KG1 (cell line): Measurements from ENCODE around the gene MAML1.
"Not testable (repeated sequence)": the region's sequence is repeated elsewhere in the genome, so short reads cannot be mapped to it uniquely, and the experiment has no call there.

ENCODE experiments used
- DNase-seq: peaks from one replicate; lab custom pipeline; 2025; lab: John Stamatoyannopoulos, UW

MAML1 gene, protein sequence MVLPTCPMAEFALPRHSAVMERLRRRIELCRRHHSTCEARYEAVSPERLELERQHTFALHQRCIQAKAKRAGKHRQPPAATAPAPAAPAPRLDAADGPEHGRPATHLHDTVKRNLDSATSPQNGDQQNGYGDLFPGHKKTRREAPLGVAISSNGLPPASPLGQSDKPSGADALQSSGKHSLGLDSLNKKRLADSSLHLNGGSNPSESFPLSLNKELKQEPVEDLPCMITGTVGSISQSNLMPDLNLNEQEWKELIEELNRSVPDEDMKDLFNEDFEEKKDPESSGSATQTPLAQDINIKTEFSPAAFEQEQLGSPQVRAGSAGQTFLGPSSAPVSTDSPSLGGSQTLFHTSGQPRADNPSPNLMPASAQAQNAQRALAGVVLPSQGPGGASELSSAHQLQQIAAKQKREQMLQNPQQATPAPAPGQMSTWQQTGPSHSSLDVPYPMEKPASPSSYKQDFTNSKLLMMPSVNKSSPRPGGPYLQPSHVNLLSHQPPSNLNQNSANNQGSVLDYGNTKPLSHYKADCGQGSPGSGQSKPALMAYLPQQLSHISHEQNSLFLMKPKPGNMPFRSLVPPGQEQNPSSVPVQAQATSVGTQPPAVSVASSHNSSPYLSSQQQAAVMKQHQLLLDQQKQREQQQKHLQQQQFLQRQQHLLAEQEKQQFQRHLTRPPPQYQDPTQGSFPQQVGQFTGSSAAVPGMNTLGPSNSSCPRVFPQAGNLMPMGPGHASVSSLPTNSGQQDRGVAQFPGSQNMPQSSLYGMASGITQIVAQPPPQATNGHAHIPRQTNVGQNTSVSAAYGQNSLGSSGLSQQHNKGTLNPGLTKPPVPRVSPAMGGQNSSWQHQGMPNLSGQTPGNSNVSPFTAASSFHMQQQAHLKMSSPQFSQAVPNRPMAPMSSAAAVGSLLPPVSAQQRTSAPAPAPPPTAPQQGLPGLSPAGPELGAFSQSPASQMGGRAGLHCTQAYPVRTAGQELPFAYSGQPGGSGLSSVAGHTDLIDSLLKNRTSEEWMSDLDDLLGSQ

DNA sequence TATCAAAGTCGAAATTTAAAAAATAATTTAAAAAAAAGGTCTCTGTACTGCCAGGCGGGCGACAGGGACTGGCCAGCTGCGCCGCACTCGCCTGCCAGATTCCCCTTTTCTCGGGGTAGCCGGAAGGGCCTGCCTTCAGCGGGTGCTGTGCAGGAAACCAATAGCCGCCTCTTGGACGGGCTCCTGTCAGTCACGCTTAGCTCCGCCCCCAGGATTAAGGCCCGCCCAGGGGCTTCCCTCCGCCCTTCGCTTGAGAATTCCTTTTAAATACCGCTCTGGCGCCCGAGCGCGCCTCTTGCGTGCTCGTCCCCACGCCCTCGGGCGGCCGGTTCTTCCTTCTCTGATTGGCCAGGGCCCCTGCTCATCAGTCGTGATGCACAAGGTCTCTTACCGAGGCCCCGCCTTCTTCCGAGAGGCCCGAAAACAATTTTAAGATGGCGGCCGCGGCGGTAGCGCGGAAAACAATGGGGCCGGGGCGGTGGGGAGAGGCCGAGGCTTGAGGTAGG, at the start of gene MAML1:
Gene MAML1, plus strand, starts transcription at position 411 of the 506 bp plus-strand sequence. CDS start 291 bp downstream, outside the sequence.
- peak; percentile 99 for DNase-seq

GRCh38 chr5:179689212-179689611, 43.4 kb upstream of the MAML1 start:
- not testable (repeated sequence) for DNase-seq

DNA sequence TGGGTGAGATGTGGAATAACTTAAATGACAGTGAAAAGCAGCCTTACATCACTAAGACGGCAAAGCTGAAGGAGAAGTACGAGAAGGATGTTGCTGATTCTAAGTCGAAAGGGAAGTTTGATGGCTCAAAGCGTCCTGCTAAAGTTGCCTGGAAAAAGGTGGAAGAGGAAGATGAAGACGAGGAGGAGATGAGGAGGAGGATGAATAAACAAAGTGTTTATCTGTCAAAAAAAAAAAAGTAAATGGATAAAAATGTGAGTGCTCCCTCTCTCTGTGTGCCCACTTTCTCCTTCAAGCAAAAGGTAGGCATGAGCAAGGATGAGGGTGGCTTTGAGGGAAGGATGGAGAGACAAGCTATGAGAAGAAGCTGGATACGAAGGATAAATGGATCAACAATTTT, 38.1 kb upstream of the MAML1 start:
- no peak for DNase-seq

- no peak for DNase-seq
These were observed 36.0 kb upstream of the MAML1 start for GRCh38 chr5:179696603-179697002.

GRCh38 chr5:179697108-179697507, 35.5 kb upstream of the MAML1 start:
- DNase-seq: no peak

DNA sequence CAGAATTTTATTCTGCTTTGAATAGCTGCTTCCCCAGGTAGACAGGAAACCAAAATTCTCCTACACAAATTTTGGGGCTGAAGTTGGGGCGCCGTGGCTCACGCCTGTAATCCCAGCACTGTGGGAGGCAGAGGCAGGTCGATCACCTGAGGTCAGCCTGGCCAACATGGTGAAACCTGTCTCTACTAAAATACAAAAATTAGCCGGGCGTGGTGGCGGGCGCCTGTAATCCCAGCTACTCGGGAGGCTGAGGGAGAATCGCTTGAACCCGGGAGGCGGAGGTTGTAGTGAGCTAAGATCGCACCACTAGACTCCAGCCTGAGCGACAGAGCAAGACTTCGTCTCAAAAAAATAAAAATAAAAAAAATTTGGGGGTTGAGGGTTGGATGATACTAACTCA, 35.1 kb upstream of the MAML1 start:
- DNase-seq: not testable (repeated sequence)

DNA sequence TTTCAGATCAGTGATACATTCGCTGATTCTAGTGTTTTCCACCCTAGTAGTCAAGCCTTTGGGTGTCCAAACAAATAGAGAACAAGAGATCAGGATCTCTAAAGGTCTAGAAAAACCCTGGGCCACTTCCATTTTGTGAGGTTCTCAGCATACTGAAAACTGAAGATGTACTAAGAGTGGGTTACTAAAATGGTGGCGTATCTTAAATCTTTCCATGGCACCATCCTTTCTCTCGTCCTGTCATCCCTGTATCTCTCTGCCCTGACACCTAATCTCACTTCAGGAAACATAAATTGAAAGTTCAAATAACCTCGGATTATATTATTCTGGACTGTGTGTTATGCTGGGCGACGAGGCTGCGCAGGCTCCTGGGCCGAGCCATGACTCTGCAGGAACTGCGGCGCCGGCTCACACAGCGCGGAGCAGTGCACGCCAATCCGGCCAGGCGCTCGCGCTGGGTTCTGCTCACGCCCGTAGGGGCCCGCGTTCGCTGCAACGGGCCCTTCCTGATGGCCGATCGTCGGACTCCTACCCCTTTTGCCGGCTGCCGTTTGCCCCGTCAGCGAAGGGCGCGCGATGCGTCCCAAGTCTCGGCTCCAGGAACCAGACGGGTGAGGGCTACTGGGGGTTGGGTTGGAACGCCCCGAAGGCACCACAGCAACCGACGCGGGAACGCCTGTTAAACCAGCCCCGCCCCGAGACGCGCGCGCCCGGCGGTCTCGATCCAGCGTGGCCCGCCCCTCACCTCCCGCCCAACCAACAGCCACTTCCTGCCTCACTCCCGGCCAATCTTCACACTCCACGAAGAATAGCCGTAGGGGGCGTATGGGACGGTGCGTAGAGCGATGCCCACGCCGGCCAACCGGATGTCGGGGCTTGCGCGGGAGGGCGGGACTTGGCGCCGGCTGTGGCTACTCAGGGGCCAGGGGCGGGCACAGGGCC, 34.4 kb upstream of the MAML1 start:
- peak; percentile 95 for DNase-seq

- DNase-seq: no peak
These were observed 33.5 kb upstream of the MAML1 start, which contains the start of gene CANX for GRCh38 chr5:179698935-179699615. TSS of gene CANX (plus strand) at chr5:179698967. CDS start at chr5:179705682, 6,715 bp downstream.

GRCh38 chr5:179699616-179700237, 32.9 kb upstream of the MAML1 start:
- peak; percentile 54 for DNase-seq

GRCh38 chr5:179700401-179700918, 32.2 kb upstream of the MAML1 start:
- no peak for DNase-seq

- DNase-seq: no peak
These were observed 16.3 kb upstream of the MAML1 start for GRCh38 chr5:179716286-179716685.

DNA sequence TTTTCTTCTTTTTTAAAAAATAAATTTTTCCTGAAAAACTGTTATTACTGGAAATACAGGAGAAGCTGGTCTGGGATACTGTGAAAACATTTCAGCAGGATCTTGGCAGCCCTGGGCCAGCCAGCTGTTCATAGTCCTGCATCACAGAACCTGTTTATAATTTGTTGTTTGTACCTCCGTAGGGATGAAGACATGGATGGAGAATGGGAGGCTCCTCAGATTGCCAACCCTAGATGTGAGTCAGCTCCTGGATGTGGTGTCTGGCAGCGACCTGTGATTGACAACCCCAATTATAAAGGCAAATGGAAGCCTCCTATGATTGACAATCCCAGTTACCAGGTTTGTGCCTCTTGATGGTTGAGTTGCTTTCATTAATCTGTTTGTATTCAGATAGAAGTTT, 12.4 kb upstream of the MAML1 start:
- no peak for DNase-seq

GRCh38 chr5:179724163-179724562, 8.5 kb upstream of the MAML1 start:
- DNase-seq: no peak

- DNase-seq: no peak
These were observed 5.5 kb upstream of the MAML1 start for GRCh38 chr5:179727106-179727505.

- no peak for DNase-seq
These were observed 3.3 kb upstream of the MAML1 start for GRCh38 chr5:179729303-179729702.

DNA sequence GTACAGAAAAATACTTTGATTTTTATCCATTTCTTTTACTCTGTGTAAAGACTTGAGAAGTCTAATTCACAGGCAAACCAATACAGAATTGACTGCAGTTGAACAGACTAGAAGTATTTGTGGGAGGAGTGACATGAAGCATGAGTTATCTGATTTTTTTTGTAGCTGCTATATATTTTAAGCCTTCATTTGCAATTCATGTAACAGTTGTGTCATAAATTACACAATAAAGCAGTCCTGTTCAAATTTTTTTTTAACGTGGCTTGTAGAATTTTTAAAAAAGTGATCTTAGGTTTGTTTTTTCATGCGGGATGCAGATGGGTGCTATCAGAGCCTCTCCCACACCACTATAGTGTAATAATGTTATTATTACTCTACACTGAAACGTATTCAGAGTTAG, 2.9 kb upstream of the MAML1 start:
- DNase-seq: no peak

- no peak for DNase-seq
These were observed 2.3 kb upstream of the MAML1 start for GRCh38 chr5:179730356-179730755.

GRCh38 chr5:179730852-179731251, 1.8 kb upstream of the MAML1 start:
- no peak for DNase-seq

DNA sequence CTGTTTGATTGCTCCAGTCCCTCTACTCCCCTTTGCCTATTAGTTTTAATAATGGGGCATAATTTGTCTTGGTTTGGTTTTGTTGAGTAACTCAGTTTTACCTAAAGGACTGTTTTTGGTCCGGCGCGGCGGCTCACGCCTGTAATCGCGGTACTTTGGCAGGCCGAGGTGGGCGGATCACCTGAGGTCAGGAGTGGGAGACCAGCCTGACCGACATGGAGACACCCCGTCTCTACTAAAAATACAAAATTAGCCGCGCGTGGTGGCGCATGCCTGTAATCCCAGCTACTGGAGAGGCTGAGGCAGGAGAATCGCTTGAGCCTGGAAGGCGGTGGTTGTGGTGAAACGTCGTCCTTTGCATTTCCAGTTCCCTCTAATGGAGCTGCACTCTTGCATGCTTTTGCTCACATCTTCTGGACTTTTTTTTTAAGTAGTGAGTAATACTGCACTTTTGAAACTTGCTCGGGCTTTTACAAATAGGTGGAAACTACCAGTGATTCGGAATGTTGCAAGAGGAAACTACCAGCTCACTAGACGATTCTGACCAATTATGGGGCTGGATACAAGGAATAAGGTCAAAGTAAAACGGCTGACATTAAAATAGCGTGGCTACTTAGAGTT, 721 bp upstream of the MAML1 start:
- no peak for DNase-seq
